Mesodermal cell (in vitro differentiated cells): Measurements from ENCODE around the gene NEGR1.

Source experiments
- H3K27ac ChIP-seq: 2 replicates; pipeline ENCODE4 v1.7.0; 2013; ENCODE audit warnings: mild to moderate bottlenecking, low read depth, low read length, moderate library complexity; ENCODE audit not compliant: severe bottlenecking
- H3K36me3 ChIP-seq: 2 replicates; pipeline ENCODE4 v1.7.1; 2013; ENCODE audit warnings: mild to moderate bottlenecking, low read length, moderate library complexity; ENCODE audit not compliant: control insufficient read depth, insufficient read depth
- H3K4me1 ChIP-seq: one replicate; pipeline ENCODE4 v1.7.1; 2013; ENCODE audit warnings: mild to moderate bottlenecking, low read length; ENCODE audit not compliant: insufficient read depth, control insufficient read depth, poor library complexity, severe bottlenecking
- H3K4me3 ChIP-seq: 2 replicates; pipeline ENCODE4 v1.7.0; 2013; ENCODE audit warnings: low read length, control low read depth, mild to moderate bottlenecking; ENCODE audit not compliant: insufficient read depth, poor library complexity, severe bottlenecking; ENCODE audit errors: extremely low read depth
- H3K9me3 ChIP-seq: 2 replicates; pipeline ENCODE4 v1.7.1; 2013; ENCODE audit warnings: mild to moderate bottlenecking, low read length, moderate library complexity; ENCODE audit not compliant: control insufficient read depth
- WGBS, 2 experiments: methylation state at CpG; one replicate each; pipeline ENCODE4 v1.1.5; 2013; ENCODE audit warnings: missing lambda C conversion rate in 2 of 2; ENCODE audit not compliant: insufficient coverage in 2 of 2; 5-methylcytosine and 5-hydroxymethylcytosine counted together

The NEGR1 gene

GRCh38 chr1:71623888-71624287 lies 658.5 kb downstream of the NEGR1 start:
- WGBS, 2 experiments, result no CpG with 5 or more reads among the region's 1 CpG
- Histone ChIP-seq H3K9me3 (no peaks in the 10 kb centered on the region), H3K27ac (no peak overlapping the region), H3K4me1 (no peaks in the 10 kb centered on the region), H3K4me3 (no peak overlapping the region), H3K36me3 (no peaks in the 10 kb centered on the region)

- Histone ChIP-seq H3K9me3 (no peaks in the 10 kb centered on the region), H3K27ac (no peak overlapping the region), H3K4me1 (no peaks in the 10 kb centered on the region), H3K36me3 (no peaks in the 10 kb centered on the region), H3K4me3 (no peak overlapping the region)
- 86 to 100% methylated on average over 1 of the region's 1 CpG for WGBS, 2 experiments
Observed at GRCh38 chr1:71621785-71622184, 660.6 kb downstream of the NEGR1 start.

GRCh38 chr1:71618766-71619530 lies 663.4 kb downstream of the NEGR1 start:
- whole genome bisulfite sequencing, 2 experiments, result 82% methylated on average over 3 of the region's 3 CpGs; no CpG with 5 or more reads in 1 of the 2 experiments
- Histone ChIP-seq H3K36me3 (no peaks in the 10 kb centered on the region), H3K27ac (no peak overlapping the region), H3K4me1 (no peaks in the 10 kb centered on the region), H3K4me3 (no peak overlapping the region), H3K9me3 (no peaks in the 10 kb centered on the region)

DNA sequence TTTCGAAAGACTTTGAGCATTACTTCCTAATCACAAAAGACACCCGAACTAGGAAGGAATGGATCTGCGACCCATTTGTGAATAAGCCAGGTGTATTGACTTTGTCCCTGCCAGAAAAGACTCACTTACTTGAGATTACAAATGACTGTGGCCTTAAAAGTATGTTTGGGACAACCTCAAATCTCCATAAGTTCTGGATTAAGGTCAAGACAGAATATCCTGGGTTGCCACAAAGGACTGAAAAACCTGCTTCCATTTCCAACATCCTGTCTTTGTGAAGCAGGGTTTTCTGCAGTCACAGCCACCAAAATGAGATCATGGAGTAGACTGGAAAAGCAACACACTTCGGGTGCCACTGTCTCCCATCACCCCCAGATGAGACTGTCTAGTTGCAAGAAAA lies 664.1 kb downstream of the NEGR1 start:
- H3K4me3 ChIP-seq, result no peak overlapping the region
- H3K27ac ChIP-seq, result no peak overlapping the region
- H3K36me3 ChIP-seq, result no peaks in the 10 kb centered on the region
- H3K4me1 ChIP-seq, result no peaks in the 10 kb centered on the region
- H3K9me3 ChIP-seq, result no peaks in the 10 kb centered on the region
- 83 to 92% methylated on average over 1 to 2 of the region's 4 CpGs for WGBS, 2 experiments

DNA sequence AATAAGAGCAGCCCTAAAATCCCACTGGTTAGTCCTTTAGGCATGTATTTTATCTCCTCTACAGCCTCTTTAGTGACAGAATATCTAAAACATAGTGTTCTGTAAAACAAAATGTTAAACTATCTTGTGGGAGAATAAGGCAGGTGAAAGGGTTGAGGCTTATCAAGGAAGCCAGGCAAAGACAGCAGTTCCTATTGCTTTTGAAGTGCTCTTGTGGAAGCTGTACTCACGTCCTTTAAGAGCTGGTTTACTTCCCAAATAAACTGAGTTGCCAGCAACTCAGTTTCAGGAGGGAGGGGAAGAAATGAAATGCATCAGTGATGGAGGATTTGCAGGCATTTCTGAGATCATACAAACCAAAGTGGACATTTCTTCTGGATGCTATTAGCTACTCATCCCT lies 671.9 kb downstream of the NEGR1 start:
- Histone ChIP-seq H3K9me3 (no peaks in the 10 kb centered on the region), H3K36me3 (no peaks in the 10 kb centered on the region), H3K27ac (no peak overlapping the region), H3K4me3 (no peak overlapping the region), H3K4me1 (no peaks in the 10 kb centered on the region)
- WGBS, 2 experiments, result 60 to 91% methylated on average over 1 of the region's 1 CpG

GRCh38 chr1:71603044-71603776 lies 679.1 kb downstream of the NEGR1 start:
- Histone ChIP-seq H3K4me3 (no peak overlapping the region), H3K9me3 (no peaks in the 10 kb centered on the region), H3K4me1 (no peaks in the 10 kb centered on the region), H3K27ac (no peak overlapping the region), H3K36me3 (no peaks in the 10 kb centered on the region)
- no CpG with 5 or more reads among the region's 3 CpGs for WGBS, 2 experiments

DNA sequence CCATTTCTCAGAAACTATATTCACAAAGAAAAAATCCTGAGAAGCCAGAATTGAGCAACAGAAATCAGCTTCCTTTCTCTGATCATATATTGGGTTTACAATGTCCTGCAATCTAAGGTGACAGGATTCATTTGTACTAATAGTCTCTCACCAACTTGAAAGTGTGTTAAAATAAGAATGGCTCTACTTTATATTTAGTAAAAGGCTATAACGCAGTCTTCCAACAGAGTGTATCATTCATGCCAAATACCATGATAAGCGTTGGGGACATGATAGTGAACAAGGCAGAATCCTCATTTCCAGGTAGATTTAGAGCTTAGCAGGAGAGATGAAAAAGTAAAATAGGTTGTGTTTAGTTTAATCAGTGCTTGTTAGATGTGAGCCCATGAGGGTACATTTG lies 682.3 kb downstream of the NEGR1 start:
- Histone ChIP-seq H3K4me3 (no peak overlapping the region), H3K9me3 (no peaks in the 10 kb centered on the region), H3K4me1 (no peaks in the 10 kb centered on the region), H3K36me3 (no peaks in the 10 kb centered on the region), H3K27ac (no peak overlapping the region)
- 90% methylated on average over 1 of the region's 2 CpGs; no CpG with 5 or more reads in 1 of the 2 experiments for WGBS, 2 experiments

- no peaks in the 10 kb centered on the region for H3K36me3 ChIP-seq
- 83% methylated on average over 1 of the region's 1 CpG; no CpG with 5 or more reads in 1 of the 2 experiments for WGBS, 2 experiments
- no peaks in the 10 kb centered on the region for H3K4me1 ChIP-seq
- no peaks in the 10 kb centered on the region for H3K9me3 ChIP-seq
- H3K4me3 ChIP-seq, result no peak overlapping the region
- no peak overlapping the region for H3K27ac ChIP-seq
Observed at GRCh38 chr1:71599306-71599705, 683.0 kb downstream of the NEGR1 start.

- Histone ChIP-seq H3K4me1 (no peaks in the 10 kb centered on the region), H3K9me3 (no peaks in the 10 kb centered on the region), H3K4me3 (no peak overlapping the region), H3K36me3 (no peaks in the 10 kb centered on the region), H3K27ac (no peak overlapping the region)
Observed at GRCh38 chr1:71593523-71593922, 688.8 kb downstream of the NEGR1 start.

GRCh38 chr1:71592646-71593274 lies 689.6 kb downstream of the NEGR1 start:
- Histone ChIP-seq H3K36me3 (no peaks in the 10 kb centered on the region), H3K27ac (no peak overlapping the region), H3K4me1 (no peaks in the 10 kb centered on the region), H3K9me3 (no peaks in the 10 kb centered on the region), H3K4me3 (no peak overlapping the region)
- 72 to 95% methylated on average over 4 to 6 of the region's 9 CpGs for WGBS, 2 experiments

- WGBS, 2 experiments, result 79 to 86% methylated on average over 1 to 2 of the region's 2 CpGs
- Histone ChIP-seq H3K4me1 (no peaks in the 10 kb centered on the region), H3K27ac (no peak overlapping the region), H3K36me3 (no peaks in the 10 kb centered on the region), H3K4me3 (no peak overlapping the region), H3K9me3 (no peaks in the 10 kb centered on the region)
Observed at GRCh38 chr1:71589005-71589404, 693.3 kb downstream of the NEGR1 start.
